Measurements from ENCODE around the gene NEK1. TPM values are rescaled to one million over a fixed set of nuclear protein-coding genes. Genes with fewer than 3 reads are reported as not detected.

NEK1 gene
- total and polyA plus RNA-seq, 2 donors (not counting 3 experiments of a cell fraction or from before 2014, with no cell fraction given), result 2.6 to 10.1 TPM

DNA sequence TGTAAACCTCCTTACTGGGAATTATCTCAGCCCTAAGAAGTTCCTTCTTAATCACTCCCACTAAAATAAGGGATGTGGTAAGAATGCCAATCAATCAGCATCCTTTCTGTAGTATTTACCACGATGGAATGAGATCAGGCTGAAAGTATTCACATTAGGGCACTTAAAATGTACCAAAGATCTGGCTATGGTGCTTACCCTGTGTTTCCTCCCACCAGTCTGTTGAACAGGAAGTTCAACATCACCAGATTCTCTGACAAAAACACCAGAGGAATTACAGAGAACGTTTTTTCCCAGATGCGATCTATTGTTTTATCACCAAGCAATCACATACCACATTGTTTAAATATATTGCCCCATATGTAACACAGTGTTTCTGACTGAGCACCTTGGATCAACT lies 5.9 kb upstream of the NEK1 start:
- Histone ChIP-seq H3K27me3 (ENCODE audit: control insufficient read depth in 2 of 2, insufficient read depth in 2 of 2, low read length in 2 of 2) (no peaks in the 10 kb centered on the region), H2AFZ (ENCODE audit: low read depth, low read length) (peak overlapping the region; percentile 46), H3K4me1 (ENCODE audit: control insufficient read depth, extremely low read depth, insufficient read depth, low read length) (peaks cover 22% of the 10 kb centered on the region), H3K36me3 (ENCODE audit: control insufficient read depth in 2 of 2, extremely low read depth in 1 of 2, insufficient read depth in 2 of 2, low read length in 2 of 2) (no peaks in the 10 kb centered on the region), H3K9ac (replicated peaks; ENCODE audit: extremely low read depth, insufficient read depth, low read length) (no peak overlapping the region), H3K4me3 (replicated peaks in 1 of 3; ENCODE audit: insufficient read depth in 1 of 3, low read depth in 1 of 3, low read length in 3 of 3) (no peak overlapping the region), H4K20me1 (replicated peaks; ENCODE audit: control insufficient read depth, extremely low read depth, insufficient read depth, low read length) (no peaks in the 10 kb centered on the region), H3K27ac (ENCODE audit: insufficient read depth, low read depth, low read length) (no peak overlapping the region), H3K4me2 (ENCODE audit: insufficient read depth, low read length) (no peak overlapping the region), H3K79me2 (ENCODE audit: control insufficient read depth, insufficient read depth, low read length) (peaks cover 19% of the 10 kb centered on the region), H3K9me1 (replicated peaks; ENCODE audit: control insufficient read depth, extremely low read depth, insufficient read depth, low read length) (no peaks in the 10 kb centered on the region), H3K9me3 (replicated peaks; ENCODE audit: control insufficient read depth, insufficient read depth, low read length) (no peaks in the 10 kb centered on the region)
- TF ChIP-seq JUN (IDR thresholded peaks at IDR 0.05; ENCODE audit: borderline replicate concordance, insufficient read depth, insufficient read length, low read depth), result peak; percentile 46
- TF ChIP-seq, protein P1, sequence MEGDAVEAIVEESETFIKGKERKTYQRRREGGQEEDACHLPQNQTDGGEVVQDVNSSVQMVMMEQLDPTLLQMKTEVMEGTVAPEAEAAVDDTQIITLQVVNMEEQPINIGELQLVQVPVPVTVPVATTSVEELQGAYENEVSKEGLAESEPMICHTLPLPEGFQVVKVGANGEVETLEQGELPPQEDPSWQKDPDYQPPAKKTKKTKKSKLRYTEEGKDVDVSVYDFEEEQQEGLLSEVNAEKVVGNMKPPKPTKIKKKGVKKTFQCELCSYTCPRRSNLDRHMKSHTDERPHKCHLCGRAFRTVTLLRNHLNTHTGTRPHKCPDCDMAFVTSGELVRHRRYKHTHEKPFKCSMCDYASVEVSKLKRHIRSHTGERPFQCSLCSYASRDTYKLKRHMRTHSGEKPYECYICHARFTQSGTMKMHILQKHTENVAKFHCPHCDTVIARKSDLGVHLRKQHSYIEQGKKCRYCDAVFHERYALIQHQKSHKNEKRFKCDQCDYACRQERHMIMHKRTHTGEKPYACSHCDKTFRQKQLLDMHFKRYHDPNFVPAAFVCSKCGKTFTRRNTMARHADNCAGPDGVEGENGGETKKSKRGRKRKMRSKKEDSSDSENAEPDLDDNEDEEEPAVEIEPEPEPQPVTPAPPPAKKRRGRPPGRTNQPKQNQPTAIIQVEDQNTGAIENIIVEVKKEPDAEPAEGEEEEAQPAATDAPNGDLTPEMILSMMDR (IDR thresholded peaks at IDR 0.05; ENCODE audit: extremely low read depth in 1 of 2, insufficient read depth in 1 of 2, low read depth in 1 of 2, low read length in 2 of 2), result no peak
- intact Hi-C loops (cut with micrococcal nuclease), result no loop called here
- ChIA-PET POLR2A (no interaction called here), CTCF (interaction anchor here (1.2 to 4.0 kb wide), 3 partner anchors 41 to 622 kb away, joined by 3 to 19 read pairs (median 5); no protein-coding TSS in a partner anchor)
- DNase-seq (ENCODE audit: low read depth, low spot score) (peak; percentile 37), FAIRE-seq (no peak)
- dilution Hi-C loops (cut with MboI; ENCODE audit: extremely low pct_ligation_motif_present, low sequenced_read_pairs), result no loop called here
- no TSS peak for BruUV-seq (replicated peaks)

GRCh38 chr4:169617306-169617705 lies 4.9 kb upstream of the NEK1 start:
- Histone ChIP-seq H4K20me1 (replicated peaks; ENCODE audit: control insufficient read depth, extremely low read depth, insufficient read depth, low read length) (no peaks in the 10 kb centered on the region), H3K9me3 (replicated peaks; ENCODE audit: control insufficient read depth, insufficient read depth, low read length) (no peaks in the 10 kb centered on the region), H2AFZ (ENCODE audit: low read depth, low read length) (no peak overlapping the region), H3K9ac (replicated peaks; ENCODE audit: extremely low read depth, insufficient read depth, low read length) (no peak overlapping the region), H3K27me3 (ENCODE audit: control insufficient read depth in 2 of 2, insufficient read depth in 2 of 2, low read length in 2 of 2) (no peaks in the 10 kb centered on the region), H3K79me2 (ENCODE audit: control insufficient read depth, insufficient read depth, low read length) (peaks cover 13% of the 10 kb centered on the region), H3K27ac (ENCODE audit: insufficient read depth, low read depth, low read length) (no peak overlapping the region), H3K4me2 (ENCODE audit: insufficient read depth, low read length) (no peak overlapping the region), H3K9me1 (replicated peaks; ENCODE audit: control insufficient read depth, extremely low read depth, insufficient read depth, low read length) (no peaks in the 10 kb centered on the region), H3K4me1 (ENCODE audit: control insufficient read depth, extremely low read depth, insufficient read depth, low read length) (peaks cover 23% of the 10 kb centered on the region), H3K36me3 (ENCODE audit: control insufficient read depth in 2 of 2, extremely low read depth in 1 of 2, insufficient read depth in 2 of 2, low read length in 2 of 2) (no peaks in the 10 kb centered on the region), H3K4me3 (replicated peaks in 1 of 3; ENCODE audit: insufficient read depth in 1 of 3, low read depth in 1 of 3, low read length in 3 of 3) (no peak overlapping the region)
- no peak for TF ChIP-seq GATA2 (IDR thresholded peaks at IDR 0.05; ENCODE audit: insufficient read depth, insufficient read length, low read depth, low read length)
- no peak for TF ChIP-seq POLR2AphosphoS5 (IDR thresholded peaks at IDR 0.05; ENCODE audit: insufficient read depth, low read depth, low read length)
- TF ChIP-seq, protein P1 (IDR thresholded peaks at IDR 0.05; ENCODE audit: extremely low read depth in 1 of 2, insufficient read depth in 1 of 2, low read depth in 1 of 2, low read length in 2 of 2), result no peak
- no peak for TF ChIP-seq EZH2 (IDR thresholded peaks at IDR 0.05; ENCODE audit: borderline replicate concordance, low read depth, low read length, severe bottlenecking)
- TF ChIP-seq JUN (IDR thresholded peaks at IDR 0.05; ENCODE audit: borderline replicate concordance, insufficient read depth, insufficient read length, low read depth), result no peak
- no peak for TF ChIP-seq POLR2A (IDR thresholded peaks at IDR 0.05; ENCODE audit: low read depth, low read length)
- no peak for TF ChIP-seq MYC (IDR thresholded peaks at IDR 0.05; ENCODE audit: low read depth, low read length)
- no peak for TF ChIP-seq MAX (IDR thresholded peaks at IDR 0.05; ENCODE audit: insufficient read depth, insufficient read length)
- TF ChIP-seq FOS (IDR thresholded peaks at IDR 0.05; ENCODE audit: borderline replicate concordance, insufficient read depth, low read length), result no peak
- dilution Hi-C loops (cut with MboI; ENCODE audit: extremely low pct_ligation_motif_present, low sequenced_read_pairs) (no loop called here), intact Hi-C loops (cut with micrococcal nuclease) (no loop called here)
- BruUV-seq (replicated peaks), result no TSS peak
- CTCF ChIA-PET, result no interaction called here
- no peak for DNase-seq (ENCODE audit: low read depth, low spot score)
- POLR2A ChIA-PET, result no interaction called here
- FAIRE-seq, result no peak

All from endothelial cell of umbilical vein (primary cell).